BLaER1 treated with 17β-estradiol and CSF1 and Interleukin-3, amounts not matched to agents 10 nM and 100 nM (cell line): ENCODE results near the gene C1orf159.

Source experiments
- H3K27ac ChIP-seq, 11 experiments: shearing (Covaris generic); formaldehyde crosslinking; 2 replicates each; pipeline ENCODE4 v1.8.1; 2022
- H3K27me3 ChIP-seq, 11 experiments: shearing (Covaris generic); formaldehyde crosslinking; 2 replicates each; pipeline ENCODE4 v1.8.1; 2022
- H3K36me3 ChIP-seq, 11 experiments: shearing (Covaris generic); formaldehyde crosslinking; 2 replicates each; pipeline ENCODE4 v1.8.1; 2022
- H3K4me1 ChIP-seq, 10 experiments: shearing (Covaris generic); formaldehyde crosslinking; 2 replicates each; pipeline ENCODE4 v1.8.1; 2022
- H3K4me2 ChIP-seq, 11 experiments: shearing (Covaris generic); formaldehyde crosslinking; 2 replicates each; pipeline ENCODE4 v1.8.1; 2022
- H3K4me3 ChIP-seq, 10 experiments: shearing (Covaris generic); formaldehyde crosslinking; 2 replicates each; pipeline ENCODE4 v1.8.1; 2022
- H3K9ac ChIP-seq, 11 experiments: shearing (Covaris generic); formaldehyde crosslinking; 2 replicates each; pipeline ENCODE4 v1.8.1; 2022
- H3K9me3 ChIP-seq, 11 experiments: shearing (Covaris generic); formaldehyde crosslinking; replicated peaks in 1 of 11; 2 replicates each; pipeline ENCODE4 v1.8.1; 2022
- H4K20me1 ChIP-seq, 11 experiments: shearing (Covaris generic); formaldehyde crosslinking; 2 replicates each; pipeline ENCODE4 v1.8.1; 2022
- Cebpa-rat ChIP-seq, 11 experiments: shearing (Covaris generic); IDR thresholded peaks; 2 replicates each; pipeline ENCODE4 v1.8.1; 2022

C1orf159 gene

DNA sequence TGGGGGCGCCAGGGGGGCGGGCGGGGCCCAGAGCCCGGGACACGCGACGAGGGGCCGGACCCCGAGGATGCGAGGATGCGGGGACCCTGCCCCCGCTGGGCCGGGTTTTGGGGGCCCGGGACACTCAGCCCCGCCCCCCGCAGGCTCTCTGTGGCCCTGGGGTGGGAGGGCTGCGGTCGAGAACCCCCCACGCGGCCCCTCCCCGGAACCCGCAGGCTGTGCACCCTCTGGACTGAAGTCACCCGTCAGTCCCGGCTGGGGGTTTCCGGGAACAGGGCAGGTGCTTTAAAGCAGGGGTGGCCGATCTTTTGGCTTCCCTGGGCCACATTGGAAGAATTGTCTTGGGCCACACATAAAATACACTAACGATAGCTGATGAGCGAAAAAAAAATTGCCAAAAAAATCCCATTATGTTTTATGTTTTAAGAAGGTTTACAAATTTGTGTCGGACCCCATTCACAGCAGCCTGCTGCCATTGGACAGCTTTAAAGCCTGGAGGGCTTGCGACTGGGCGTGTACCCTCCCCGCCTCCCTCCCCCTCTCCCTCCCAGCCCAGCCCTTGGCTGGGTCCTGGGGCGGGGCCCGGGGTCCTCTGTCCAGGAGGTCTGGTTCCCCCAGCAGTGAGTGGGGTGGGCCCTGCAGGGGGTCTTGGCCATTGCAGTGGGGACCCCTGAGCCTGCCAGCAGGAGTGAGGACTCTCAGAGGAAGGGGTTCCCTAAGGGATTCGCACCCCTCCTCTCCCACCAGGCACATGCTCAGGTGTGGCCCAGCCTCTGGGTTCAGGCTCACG is 21.6 kb upstream of the C1orf159 start:
- peak overlapping the region in 5 of 10 experiments; percentile 32 to 60 (median 44); a peak in 7 of 20 replicates for H3K4me3 ChIP-seq
- peak overlapping the region in 4 of 11 experiments; percentile 26 to 31 (median 30); a peak in 1 of 22 replicates for H3K9ac ChIP-seq
- H3K27me3 ChIP-seq, result peaks cover 0 to 53% (median 0%) of the 10 kb centered on the region in 11 experiments; a peak in 12 of 22 replicates
- no peaks in the 10 kb centered on the region for H3K36me3 ChIP-seq
- no peak overlapping the region for H3K27ac ChIP-seq
- TF ChIP-seq Cebpa-rat (IDR thresholded peaks at IDR 0.05), result no peak
- peaks cover 12 to 77% (median 72%) of the 10 kb centered on the region in 10 experiments for H3K4me1 ChIP-seq
- peak overlapping the region; percentile 80 to 99 (median 89) for H3K4me2 ChIP-seq
- H3K9me3 ChIP-seq, result no peaks in the 10 kb centered on the region
- peaks cover 0 to 24% (median 0%) of the 10 kb centered on the region in 11 experiments; a peak in 6 of 22 replicates for H4K20me1 ChIP-seq

DNA sequence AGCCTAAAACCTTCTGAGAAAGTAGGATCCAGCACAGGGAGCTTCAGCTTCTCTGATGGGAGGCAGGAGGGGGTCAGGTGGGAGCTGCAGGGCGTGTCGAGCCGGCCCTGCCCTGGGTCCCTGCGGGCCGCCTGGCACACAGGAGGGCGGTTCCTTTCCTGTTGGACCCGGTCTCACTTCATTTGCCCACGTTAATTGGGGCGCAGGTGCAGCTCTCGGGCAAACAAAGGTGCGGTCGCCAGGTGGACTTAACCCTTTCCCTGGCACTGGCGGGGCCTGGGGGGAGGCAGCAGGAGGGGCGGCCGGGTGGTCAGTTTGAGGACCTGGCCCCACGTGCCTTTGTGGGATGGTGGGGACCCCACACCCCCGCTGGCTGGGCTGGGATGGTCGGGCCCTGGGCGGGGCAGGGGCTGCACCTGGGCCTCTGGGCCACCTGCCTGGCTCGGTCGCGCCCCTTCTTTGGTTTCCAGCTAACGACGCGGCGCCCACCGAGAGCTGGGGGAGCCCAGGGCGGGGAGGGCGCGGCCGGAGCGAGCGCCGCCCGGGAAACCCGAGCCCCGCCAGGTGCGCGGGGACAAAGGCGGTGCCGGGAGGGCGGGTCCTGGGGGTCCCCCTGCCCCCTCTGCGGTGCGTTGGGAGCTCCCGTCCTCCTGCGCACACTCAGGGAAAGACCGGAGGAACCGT is 20.8 kb upstream of the C1orf159 start:
- peaks cover 0 to 49% (median 0%) of the 10 kb centered on the region in 11 experiments; a peak in 11 of 22 replicates for H3K27me3 ChIP-seq
- no peaks in the 10 kb centered on the region for H3K36me3 ChIP-seq
- TF ChIP-seq Cebpa-rat (IDR thresholded peaks at IDR 0.05), result no peak
- no peak overlapping the region; a peak in 1 of 22 replicates for H3K27ac ChIP-seq
- no peaks in the 10 kb centered on the region for H3K9me3 ChIP-seq
- H3K4me1 ChIP-seq, result peaks cover 12 to 76% (median 69%) of the 10 kb centered on the region in 10 experiments
- peak overlapping the region in 7 of 10 experiments; percentile 17 to 60 (median 29); a peak in 7 of 20 replicates for H3K4me3 ChIP-seq
- peak overlapping the region; percentile 60 to 99 (median 89) for H3K4me2 ChIP-seq
- peaks cover 0 to 21% (median 0%) of the 10 kb centered on the region in 11 experiments; a peak in 5 of 22 replicates for H4K20me1 ChIP-seq
- peak overlapping the region in 2 of 11 experiments; percentile 41 to 42; a peak in 4 of 22 replicates for H3K9ac ChIP-seq

DNA sequence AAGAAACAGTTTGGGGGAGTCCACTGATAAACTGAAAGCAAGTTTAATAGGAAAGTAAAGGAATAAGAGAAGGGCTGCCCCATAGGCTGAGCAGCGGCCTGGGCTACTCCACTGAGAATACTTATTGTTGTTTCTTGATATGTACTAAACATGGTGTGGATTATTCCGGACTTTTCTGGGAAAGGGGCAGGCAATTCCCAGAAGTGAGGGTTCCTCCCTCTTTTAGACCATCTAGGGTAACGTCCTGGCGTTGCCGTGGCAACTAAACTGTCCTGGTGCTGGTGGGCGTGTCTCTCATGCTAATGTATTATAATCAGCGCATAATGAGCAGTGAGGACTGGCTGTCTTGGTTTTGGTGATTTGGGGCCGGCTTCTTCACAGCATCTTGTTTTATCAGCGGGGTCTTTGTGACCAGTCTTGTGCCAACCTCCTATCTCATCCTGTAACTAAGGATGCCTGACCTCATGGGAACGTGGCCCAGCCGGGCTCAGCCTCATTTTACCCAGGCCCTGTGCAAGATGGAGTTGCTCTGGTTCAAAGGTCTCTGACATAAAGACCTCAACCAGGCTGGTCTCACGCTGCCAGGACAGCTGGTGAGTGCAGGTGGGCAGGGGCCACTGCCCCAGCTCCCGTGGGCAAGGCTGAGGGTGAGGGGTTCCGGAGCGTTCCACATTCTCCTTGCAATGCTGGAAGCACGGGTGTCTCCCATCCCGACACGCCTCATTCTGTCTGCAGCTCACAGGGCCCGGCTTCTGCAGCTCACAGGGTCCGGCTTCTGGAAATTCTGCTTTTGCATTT is 19.6 kb upstream of the C1orf159 start:
- peak overlapping the region in 9 of 11 experiments; percentile 80 to 99 (median 89); a peak in 16 of 22 replicates for H3K4me2 ChIP-seq

DNA sequence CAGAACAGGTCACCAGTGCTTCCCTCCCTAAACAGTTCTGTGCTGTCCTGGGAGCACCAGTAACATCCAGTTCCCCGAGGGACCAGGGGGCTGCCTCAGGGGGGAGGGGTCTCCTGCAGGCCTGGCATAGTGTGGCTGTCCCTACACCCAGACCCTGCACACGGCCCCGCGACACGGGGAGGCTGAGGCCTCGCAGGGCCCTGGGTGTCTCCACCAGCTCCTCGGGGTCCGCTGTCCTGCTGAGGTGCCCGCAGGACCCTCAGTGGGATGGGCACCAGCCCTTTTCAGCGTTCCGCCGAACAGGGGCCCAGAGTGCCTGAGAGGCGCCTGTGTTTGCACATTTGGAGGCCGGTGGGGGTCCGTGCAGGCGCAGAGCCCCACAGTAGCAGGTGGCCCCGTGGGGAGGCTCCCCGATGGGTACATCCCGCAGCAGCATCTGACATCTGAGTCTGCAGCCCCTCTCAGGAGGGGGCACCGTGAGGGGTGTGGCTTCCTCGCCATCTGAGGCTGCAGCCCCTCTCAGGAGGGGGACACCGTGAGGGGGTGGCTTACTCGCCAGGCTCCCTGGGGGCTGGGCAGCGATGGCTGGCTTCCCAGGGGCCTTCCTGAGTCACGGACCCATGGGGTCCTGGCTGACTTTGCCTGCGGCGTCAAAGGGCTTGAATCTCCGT is 18.5 kb upstream of the C1orf159 start:
- Histone ChIP-seq H3K4me1 (peaks cover 12 to 68% (median 62%) of the 10 kb centered on the region in 10 experiments), H4K20me1 (peaks cover 0 to 25% (median 0%) of the 10 kb centered on the region in 11 experiments; a peak in 4 of 22 replicates), H3K4me2 (peak overlapping the region in 9 of 11 experiments; percentile 9 to 99 (median 89); a peak in 16 of 22 replicates), H3K36me3 (no peaks in the 10 kb centered on the region), H3K27me3 (peaks cover 0 to 45% (median 0%) of the 10 kb centered on the region in 11 experiments; a peak in 11 of 22 replicates), H3K27ac (no peak overlapping the region), H3K9me3 (no peaks in the 10 kb centered on the region), H3K9ac (no peak overlapping the region), H3K4me3 (no peak overlapping the region)
- no peak for TF ChIP-seq Cebpa-rat (IDR thresholded peaks at IDR 0.05)

More for the DNA sequence above, 19.6 kb upstream of the C1orf159 start:
- H3K9me3 ChIP-seq, result no peaks in the 10 kb centered on the region
- H3K27me3 ChIP-seq, result peaks cover 0 to 45% (median 0%) of the 10 kb centered on the region in 11 experiments; a peak in 11 of 22 replicates
- no peak overlapping the region for H3K9ac ChIP-seq
- no peak overlapping the region for H3K4me3 ChIP-seq
- peaks cover 0 to 20% (median 0%) of the 10 kb centered on the region in 11 experiments; a peak in 4 of 22 replicates for H4K20me1 ChIP-seq
- H3K27ac ChIP-seq, result no peak overlapping the region
- peaks cover 12 to 70% (median 63%) of the 10 kb centered on the region in 10 experiments for H3K4me1 ChIP-seq
- no peaks in the 10 kb centered on the region for H3K36me3 ChIP-seq
- TF ChIP-seq Cebpa-rat (IDR thresholded peaks at IDR 0.05), result no peak

DNA sequence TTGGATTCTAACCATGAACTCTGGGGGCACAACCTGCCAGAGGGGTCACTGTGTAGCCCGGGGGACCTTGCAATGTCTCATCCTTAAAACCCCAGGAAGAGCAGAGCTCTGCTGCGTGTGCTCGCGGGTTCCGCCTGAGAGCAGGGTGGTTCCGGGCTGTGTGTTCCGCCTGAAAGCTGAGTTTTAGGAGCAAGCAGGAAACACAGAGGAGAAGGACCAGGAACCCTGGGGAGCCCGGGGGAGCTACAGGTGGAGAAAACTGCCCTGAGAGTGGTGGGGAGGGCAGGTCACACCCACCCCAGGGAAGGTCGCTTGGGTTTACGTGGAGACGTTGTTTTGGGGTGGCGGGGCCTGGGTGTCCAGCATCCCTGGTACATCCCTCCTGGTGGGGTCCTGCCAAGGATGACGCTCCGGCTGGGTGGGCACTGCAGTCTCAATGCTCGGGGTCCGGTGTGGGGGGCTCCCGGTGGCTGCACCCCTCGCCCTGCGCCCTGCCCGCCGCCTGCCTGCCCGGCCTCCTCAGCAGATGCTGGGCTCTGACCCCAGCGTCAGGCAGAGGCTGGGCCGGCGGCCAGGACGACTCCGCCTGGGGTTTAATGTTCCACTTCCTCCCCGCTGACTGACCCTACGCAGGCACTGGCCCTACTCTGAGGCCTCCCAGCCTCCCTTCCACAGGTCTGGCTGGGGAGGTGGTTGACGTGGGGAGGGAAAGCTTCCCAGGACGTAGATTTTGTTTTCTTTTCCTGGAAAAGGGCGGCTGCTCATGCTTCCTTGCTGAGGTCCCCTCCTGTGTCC is 17.3 kb upstream of the C1orf159 start:
- H3K27me3 ChIP-seq, result peaks cover 0 to 38% (median 0%) of the 10 kb centered on the region in 11 experiments; a peak in 11 of 22 replicates
- peaks cover 0 to 32% (median 0%) of the 10 kb centered on the region in 11 experiments; a peak in 4 of 22 replicates for H4K20me1 ChIP-seq
- peak overlapping the region in 1 of 10 experiments; percentile 5; a peak in 2 of 20 replicates for H3K4me3 ChIP-seq
- H3K27ac ChIP-seq, result peak overlapping the region in 3 of 11 experiments; percentile 9 to 29 (median 17); a peak in 1 of 22 replicates
- H3K9ac ChIP-seq, result peak overlapping the region in 3 of 11 experiments; percentile 16 to 51 (median 19); a peak in 3 of 22 replicates
- no peaks in the 10 kb centered on the region for H3K9me3 ChIP-seq
- no peaks in the 10 kb centered on the region for H3K36me3 ChIP-seq
- TF ChIP-seq Cebpa-rat (IDR thresholded peaks at IDR 0.05), result no peak
- H3K4me2 ChIP-seq, result peak overlapping the region; percentile 19 to 92 (median 73); a peak in 21 of 22 replicates
- H3K4me1 ChIP-seq, result peaks cover 12 to 61% (median 55%) of the 10 kb centered on the region in 10 experiments

DNA sequence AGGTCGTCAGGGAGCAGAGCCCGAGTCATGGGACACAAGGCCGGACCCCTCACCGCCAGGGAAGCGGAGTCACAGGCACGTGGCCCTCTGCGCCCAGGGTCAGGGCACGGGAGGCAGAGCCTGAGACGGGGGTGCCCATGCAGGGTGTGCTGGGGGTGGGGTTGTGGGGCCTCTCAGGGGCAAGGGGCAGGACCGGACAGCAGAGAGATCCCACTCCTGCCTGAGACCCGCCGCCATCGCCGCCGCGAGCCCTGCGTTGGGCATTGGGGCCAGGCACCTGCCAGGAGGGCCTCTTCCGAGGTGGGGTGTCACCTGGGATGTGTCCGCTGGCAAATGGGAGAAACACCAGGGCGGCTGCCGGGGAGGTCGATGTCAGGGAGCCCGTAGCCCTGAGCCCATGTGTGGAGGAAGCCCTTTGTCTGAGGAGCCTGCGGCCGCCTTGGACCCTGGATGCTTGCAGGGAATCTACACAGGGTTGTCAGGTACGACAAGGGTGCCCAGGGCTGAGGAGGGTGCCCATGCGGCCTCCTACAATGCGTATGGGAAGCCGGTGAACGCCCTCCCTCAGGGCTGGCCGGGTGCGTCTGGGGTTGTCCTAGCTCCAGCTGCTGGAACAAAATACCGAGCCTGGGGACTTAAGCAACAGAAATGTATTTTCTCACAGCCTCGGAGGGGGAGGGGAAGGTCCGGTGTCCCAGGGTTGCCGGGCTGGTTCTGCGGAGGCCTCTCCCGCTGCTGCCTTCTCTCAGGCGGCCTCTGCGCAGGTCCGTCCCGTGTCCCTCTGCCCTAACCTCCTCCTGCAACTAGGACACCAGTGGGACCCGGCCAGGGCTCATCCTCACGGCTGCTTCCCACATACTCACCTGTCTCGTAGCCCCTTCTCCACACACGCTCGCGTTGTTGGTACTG is 16.4 kb upstream of the C1orf159 start:
- Histone ChIP-seq H3K9ac (peak overlapping the region in 2 of 11 experiments; percentile 16 to 51; a peak in 2 of 22 replicates), H3K4me3 (no peak overlapping the region; a peak in 1 of 20 replicates), H3K27me3 (peaks cover 0 to 29% (median 0%) of the 10 kb centered on the region in 11 experiments; a peak in 11 of 22 replicates), H3K4me2 (peak overlapping the region in 10 of 11 experiments; percentile 48 to 92 (median 76); a peak in 19 of 22 replicates), H4K20me1 (peaks cover 0 to 40% (median 0%) of the 10 kb centered on the region in 11 experiments; a peak in 4 of 22 replicates), H3K27ac (0 out of 22 replicates have a peak overlapping the region, but pooled peaks of 2 of the 11 experiments have one; percentile 9 to 17), H3K9me3 (no peaks in the 10 kb centered on the region), H3K36me3 (no peaks in the 10 kb centered on the region), H3K4me1 (peaks cover 10 to 53% (median 46%) of the 10 kb centered on the region in 10 experiments)
- no peak for TF ChIP-seq Cebpa-rat (IDR thresholded peaks at IDR 0.05)
